Glomerular visceral epithelial cell (primary cell): ENCODE measurements around the gene ASTN2.
"Not testable (repeated sequence)": the region's sequence is repeated elsewhere in the genome, so short reads cannot be mapped to it uniquely, and the experiment has no call there.

Experiments used
- DNase-seq: peaks from one replicate; pipeline ENCODE4 v3.0.0-alpha.2; 2016; ENCODE audit errors: extremely low spot score

ASTN2 gene

GRCh38 chr9:116870566-116870965, 544.3 kb downstream of the ASTN2 start:
- peak; percentile 94 for DNase-seq

GRCh38 chr9:116868201-116868600, 546.7 kb downstream of the ASTN2 start:
- peak; percentile 82 for DNase-seq

- no peak for DNase-seq
Measured at GRCh38 chr9:116861321-116861720, 553.5 kb downstream of the ASTN2 start.

- peak; percentile 66 for DNase-seq
Measured at GRCh38 chr9:116860509-116861120, 554.2 kb downstream of the ASTN2 start.

GRCh38 chr9:116859763-116860162, 555.1 kb downstream of the ASTN2 start:
- DNase-seq, result no peak

- no peak for DNase-seq
Measured at GRCh38 chr9:116857321-116857720, 557.5 kb downstream of the ASTN2 start.

- peak; percentile 12 for DNase-seq
Measured at GRCh38 chr9:116855881-116856662, 558.8 kb downstream of the ASTN2 start.

GRCh38 chr9:116849721-116850120, 565.1 kb downstream of the ASTN2 start:
- DNase-seq, result no peak

- no peak for DNase-seq
Measured at GRCh38 chr9:116844621-116845020, 570.2 kb downstream of the ASTN2 start.

GRCh38 chr9:116843863-116844620, 570.8 kb downstream of the ASTN2 start:
- no peak for DNase-seq

GRCh38 chr9:116842658-116843057, 572.2 kb downstream of the ASTN2 start:
- no peak for DNase-seq

- not testable (repeated sequence) for DNase-seq
Measured at GRCh38 chr9:116838468-116838867, 576.4 kb downstream of the ASTN2 start.

GRCh38 chr9:116837018-116837989, 577.6 kb downstream of the ASTN2 start:
- DNase-seq, result peak; percentile 25

- DNase-seq, result not testable (repeated sequence)
Measured at GRCh38 chr9:116830321-116830720, 584.5 kb downstream of the ASTN2 start.

- DNase-seq, result no peak
Measured at GRCh38 chr9:116821633-116822229, 593.1 kb downstream of the ASTN2 start.

- DNase-seq, result no peak
Measured at GRCh38 chr9:116819116-116819515, 595.7 kb downstream of the ASTN2 start.

GRCh38 chr9:116817762-116818161, 597.1 kb downstream of the ASTN2 start:
- DNase-seq, result no peak

GRCh38 chr9:116816484-116816883, 598.4 kb downstream of the ASTN2 start:
- no peak for DNase-seq

GRCh38 chr9:116815835-116816234, 599.0 kb downstream of the ASTN2 start:
- DNase-seq, result no peak

GRCh38 chr9:116813031-116813300, 601.9 kb downstream of the ASTN2 start:
- DNase-seq, result no peak
